Left renal cortex interstitium (tissue), 4 donors: ENCODE data around the gene PLEKHA3. TPM values are rescaled to one million over a fixed set of nuclear protein-coding genes. Genes with fewer than 3 reads are reported as not detected.

Source experiments
- DNase-seq, 4 donors: peaks; one replicate each; pipeline ENCODE4 v3.0.0-alpha.2; 2013; ENCODE audit warnings: low read depth in 4 of 4, low spot score in 2 of 4, missing footprints in 1 of 4
- polyA plus RNA-seq, 4 donors: library from polyadenylated mRNA; unstranded; fragments of 120-200 nt; gene quantifications; one replicate each; pipeline ENCODE4 v1.2.1, GENCODE V29; 2013; ENCODE audit not compliant: insufficient read length in 4 of 4

The PLEKHA3 gene
- polyA plus RNA-seq, 4 donors = 26.5 to 37.8 (median 29.7) TPM

DNA sequence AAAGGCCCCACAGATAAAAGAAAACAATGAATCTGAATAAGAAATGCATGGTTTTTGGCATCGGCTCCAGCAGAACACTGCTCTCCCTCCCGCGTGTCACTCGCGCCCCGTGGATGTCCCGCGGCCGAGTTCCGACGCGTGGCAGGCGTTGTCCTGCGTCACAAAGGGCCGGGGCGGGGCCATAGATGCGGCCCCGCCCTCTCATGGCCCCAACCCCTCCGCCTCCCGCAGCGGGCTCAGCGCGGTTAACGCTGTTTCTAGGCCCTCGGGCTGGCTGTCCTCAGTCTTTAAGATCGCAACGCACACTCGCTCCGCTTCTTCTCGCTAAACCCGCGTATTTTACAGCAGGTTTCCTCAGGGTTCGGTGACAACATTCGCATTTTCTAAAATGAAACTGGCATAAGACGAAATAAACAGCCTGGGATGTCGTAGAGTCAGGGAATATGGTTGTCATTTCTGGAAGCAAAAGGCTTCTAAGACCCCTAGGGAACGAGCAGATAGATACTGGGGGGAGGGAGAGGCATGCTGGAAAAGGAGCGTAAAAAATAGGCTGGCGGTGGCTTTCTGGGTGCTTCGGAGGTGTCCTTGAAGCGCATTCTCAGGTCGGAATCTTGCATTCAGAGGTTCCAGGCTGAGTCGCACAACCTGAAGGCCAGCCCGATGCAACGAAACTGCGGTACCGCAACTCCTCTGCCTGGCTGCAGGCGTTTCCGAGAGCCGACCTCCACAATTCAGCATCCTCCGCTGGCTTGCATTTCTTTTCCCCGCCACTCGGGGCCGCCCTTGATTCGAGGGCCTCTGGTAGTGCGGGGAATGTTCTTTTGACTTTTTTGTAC lies 1.6 kb upstream of the PLEKHA3 start, which contains the start of gene FKBP7:
TSS of gene FKBP7 (minus strand) at position 162 of the 836 bp plus-strand sequence. CDS start at position 61, 101 bp downstream.
- DNase-seq = peak; percentile 79 to 95 (median 83)

- peak in 1 of 4 donors; percentile 3 for DNase-seq
Measured at GRCh38 chr2:178479275-178479616, 1.0 kb upstream of the PLEKHA3 start.

DNA sequence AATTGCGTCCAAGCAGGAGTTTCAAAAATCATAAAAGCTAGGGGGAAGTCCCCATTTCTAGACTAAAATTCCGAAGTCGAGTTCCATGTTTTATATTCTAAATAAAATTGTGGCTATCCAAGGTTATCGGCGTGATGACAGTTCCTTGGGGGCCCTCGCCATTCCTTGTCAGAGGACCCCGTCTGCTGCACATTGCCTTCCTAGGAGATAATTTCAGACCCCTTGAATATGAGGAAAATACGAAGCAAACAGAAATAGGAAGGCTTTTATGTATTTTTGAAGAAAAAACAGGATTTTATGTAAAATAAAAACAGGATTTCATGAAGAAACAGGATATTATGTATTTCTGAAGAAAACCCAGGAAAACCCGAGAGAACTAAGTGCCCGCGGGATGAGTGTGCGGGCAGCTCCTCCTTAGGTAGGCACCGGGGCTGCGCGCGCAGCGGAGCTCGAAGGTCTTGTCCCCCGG lies 465 bp upstream of the PLEKHA3 start:
- DNase-seq = no peak

DNA sequence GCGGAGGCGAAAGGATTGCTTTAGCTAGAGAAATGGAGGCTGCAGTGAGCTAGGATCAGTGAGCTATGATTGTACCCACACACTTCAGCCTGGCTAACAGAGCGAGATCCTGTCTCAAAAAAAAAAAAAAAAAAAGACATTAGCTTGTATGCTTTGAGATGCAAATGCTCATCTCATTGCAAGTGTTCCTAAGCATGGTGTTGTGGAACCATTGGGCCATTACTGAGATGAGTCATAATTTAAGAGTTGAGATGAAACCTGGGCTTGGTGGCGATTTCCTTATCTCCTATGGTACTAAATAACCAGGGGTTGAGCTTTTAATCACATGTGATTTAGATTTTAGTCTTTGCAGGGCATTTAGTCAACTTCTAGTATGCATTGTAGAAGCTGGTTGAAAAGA lies 2.2 kb downstream of the PLEKHA3 start:
- no peak for DNase-seq

GRCh38 chr2:178484245-178485041 lies 4.2 kb downstream of the PLEKHA3 start:
- no peak for DNase-seq

DNA sequence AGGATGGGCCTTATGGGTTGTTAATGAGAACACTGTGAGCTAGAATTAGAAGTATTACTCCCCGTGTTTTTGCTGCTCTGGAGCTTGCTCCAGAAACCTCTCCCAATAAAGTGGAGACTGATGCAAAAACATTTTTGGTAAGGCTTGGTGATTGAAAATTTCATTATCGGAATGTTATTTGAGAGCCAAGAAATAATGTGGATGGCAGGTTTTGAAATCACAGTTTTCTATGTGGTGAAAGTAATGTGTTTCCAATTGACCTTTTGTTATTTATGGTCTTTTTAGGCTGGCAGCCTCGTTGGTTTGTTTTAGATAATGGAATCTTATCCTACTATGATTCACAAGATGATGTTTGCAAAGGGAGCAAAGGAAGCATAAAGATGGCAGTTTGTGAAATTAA lies 5.1 kb downstream of the PLEKHA3 start:
- no peak for DNase-seq

GRCh38 chr2:178491612-178492011 lies 11.4 kb downstream of the PLEKHA3 start:
- DNase-seq = no peak

DNA sequence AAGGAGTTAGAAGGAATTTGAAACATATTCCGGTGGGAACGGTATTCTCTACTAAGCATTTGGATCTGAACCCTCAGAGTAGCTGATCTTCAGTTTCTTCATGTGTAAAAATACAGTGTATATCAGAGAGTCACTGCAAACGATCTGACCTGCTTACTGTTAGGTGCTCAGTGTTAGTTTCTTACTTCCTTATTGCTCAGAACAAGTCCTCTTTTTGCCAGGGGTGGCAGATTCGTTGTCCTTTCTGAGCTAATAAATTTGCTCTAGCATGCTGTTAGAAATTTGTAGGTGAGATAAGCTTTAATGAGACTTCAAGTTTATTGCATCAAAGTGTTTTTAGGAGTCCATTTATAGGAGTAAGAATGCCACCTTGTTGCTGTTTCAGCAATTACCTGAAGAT lies 15.8 kb downstream of the PLEKHA3 start:
- DNase-seq = no peak

GRCh38 chr2:178498137-178498536 lies 17.9 kb downstream of the PLEKHA3 start:
- no peak for DNase-seq

DNA sequence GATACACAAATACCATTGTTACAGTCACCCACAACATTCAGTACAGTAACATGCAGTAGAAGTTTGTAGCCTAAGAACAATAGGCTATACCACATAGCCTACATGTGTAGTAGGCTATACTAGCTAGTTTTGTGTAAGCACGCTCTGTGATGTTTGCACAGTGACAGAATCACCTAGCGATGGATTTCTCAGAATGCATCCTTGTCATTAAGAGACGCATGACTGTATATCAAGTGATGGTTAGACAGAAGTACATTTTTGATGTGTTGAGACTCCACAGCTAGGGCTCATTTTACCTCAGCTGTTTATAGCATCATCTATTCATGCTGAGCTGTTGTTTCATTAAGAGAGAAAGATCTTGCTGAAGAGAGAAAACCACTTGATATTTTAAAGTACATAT lies 19.4 kb downstream of the PLEKHA3 start:
- no peak for DNase-seq

- DNase-seq = no peak
Measured at GRCh38 chr2:178502751-178503150, 22.5 kb downstream of the PLEKHA3 start.

GRCh38 chr2:178506101-178506500 lies 25.8 kb downstream of the PLEKHA3 start:
- DNase-seq = no peak

GRCh38 chr2:178506524-178506923 lies 26.3 kb downstream of the PLEKHA3 start:
- DNase-seq = no peak

DNA sequence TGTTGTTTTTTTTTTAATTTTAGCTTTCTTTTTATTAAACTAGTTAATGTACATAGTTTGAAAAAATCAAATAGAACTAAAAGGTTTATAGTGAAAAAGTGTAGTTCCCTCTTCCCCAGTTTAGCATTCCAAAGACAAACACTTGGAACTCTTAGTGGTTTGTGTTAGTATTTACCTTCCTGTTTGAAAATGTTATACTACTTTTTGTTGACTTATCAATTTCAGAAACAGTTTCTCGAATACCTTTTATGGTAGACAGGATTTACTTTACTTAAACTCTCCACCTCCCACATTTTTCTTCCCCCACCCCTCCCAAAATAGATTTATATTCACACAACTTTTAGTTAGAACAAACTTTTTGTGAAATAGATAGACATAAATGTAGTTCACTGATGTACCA lies 26.7 kb downstream of the PLEKHA3 start:
- DNase-seq = no peak

GRCh38 chr2:178508646-178509045 lies 28.4 kb downstream of the PLEKHA3 start:
- no peak for DNase-seq

DNA sequence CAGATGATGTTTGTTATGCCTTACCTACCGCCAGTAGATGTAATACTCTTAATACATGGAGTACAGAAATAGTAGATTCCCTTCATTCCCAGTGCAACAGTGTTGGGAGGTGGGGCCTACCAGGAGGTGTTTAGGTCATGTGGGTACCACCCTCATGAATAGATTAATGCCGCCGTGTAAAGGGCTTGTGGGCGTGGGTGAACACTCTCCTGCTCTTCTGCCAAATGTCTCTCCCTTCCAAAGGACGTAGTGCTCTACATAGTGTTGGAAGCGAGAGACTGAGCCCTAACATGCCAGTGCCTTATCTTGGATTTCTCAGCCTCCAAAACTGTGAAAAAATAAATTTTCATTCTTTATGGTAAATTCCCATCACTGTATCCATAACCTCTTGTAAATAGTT lies 30.1 kb downstream of the PLEKHA3 start:
- DNase-seq = no peak

DNA sequence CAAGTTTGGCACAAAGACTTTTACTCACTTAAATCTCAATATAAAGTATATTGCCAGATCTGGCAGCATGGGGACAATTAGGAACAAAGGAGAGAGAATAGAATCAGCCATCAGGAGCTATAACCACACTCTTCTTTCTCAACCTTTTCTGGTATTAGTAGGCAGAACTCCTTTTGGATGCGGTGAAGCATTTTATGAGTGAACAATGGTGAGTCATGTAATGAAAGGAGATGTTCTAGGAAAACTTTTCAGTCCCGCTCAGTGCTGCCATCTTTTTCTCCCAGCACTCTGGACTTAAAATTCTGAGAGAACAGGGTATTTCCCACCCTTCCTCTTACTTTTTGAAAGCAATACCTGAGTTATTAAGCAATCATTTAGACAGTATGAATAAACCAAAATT lies 32.2 kb downstream of the PLEKHA3 start:
- no peak for DNase-seq

- DNase-seq = no peak
Measured at GRCh38 chr2:178513876-178514275, 33.6 kb downstream of the PLEKHA3 start.

GRCh38 chr2:178514664-178515063 lies 34.4 kb downstream of the PLEKHA3 start:
- DNase-seq = no peak

DNA sequence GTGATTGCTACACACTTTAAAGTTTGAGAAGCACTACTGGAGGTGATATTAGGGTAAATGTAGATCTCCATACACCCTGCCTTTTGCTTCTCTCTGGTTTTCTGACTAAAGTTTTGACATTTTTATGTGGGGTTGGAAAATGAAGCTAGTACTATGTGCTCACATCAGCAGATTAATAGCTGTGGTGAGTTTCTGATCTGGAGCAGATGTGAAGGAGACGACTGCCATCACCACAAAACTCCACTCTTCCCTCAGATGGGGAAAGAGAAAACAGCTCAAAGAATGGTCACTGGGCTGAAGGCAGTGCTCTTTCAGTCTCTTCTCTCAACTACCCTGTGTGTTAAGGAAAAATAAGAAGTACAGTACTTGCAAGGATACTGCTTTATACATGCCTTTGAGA lies 37.2 kb downstream of the PLEKHA3 start:
- no peak for DNase-seq

DNA sequence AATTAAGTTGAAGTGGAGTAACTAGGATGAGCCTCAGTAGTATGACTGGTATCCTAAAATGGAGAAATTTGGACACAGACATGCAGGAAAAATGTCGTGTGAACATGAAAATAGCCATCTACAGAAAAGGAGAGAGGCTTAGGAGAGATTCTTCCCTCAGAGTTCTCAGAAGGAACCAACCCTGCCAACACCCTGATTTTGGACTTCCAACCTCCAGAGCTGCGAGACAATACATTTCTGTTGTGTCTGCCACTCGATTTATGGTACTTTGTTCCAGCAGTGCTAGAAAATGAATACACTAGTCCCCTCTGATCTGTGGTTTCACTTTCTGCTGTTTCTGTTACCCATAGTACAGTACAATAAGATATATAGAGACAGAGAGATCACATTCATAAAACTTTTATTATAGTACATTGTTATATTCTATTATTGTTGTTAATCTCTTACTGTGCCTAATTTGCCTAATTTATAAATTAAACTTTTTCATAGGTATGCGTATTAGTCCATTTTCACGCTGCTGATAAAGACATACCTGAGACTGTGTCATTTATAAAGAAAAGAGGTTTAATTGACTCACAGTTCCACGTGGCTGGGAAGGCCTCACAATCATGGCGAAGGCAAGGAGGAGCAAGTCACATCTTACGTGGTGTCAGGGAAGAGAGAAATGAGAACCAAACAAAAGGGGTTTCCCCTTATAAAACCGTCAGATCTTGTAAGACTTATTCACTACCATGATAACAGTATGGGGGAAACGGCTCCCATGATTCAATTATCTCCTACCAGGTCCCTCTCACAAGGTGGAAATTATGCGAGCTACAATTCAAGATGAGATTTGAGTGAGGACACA lies 41.3 kb downstream of the PLEKHA3 start:
- no peak for DNase-seq
